Gastrocnemius medialis (tissue), 4 donors: ENCODE measurements around the gene OTOP2.

Experiments
- POLR2A ChIP-seq, 2 donors: fragments of 450-650 bp; IDR thresholded peaks; one replicate each; pipeline ENCODE4 v1.6.1; 2017; ENCODE audit warnings: antibody characterized with exemption in 2 of 2, mild to moderate bottlenecking in 2 of 2, moderate library complexity in 2 of 2
- TF ChIP-seq, protein P1 (sequence below), 5 experiments: fragments of 450-650 bp in 3 of 5; fragments of 200-600 bp in 2 of 5; sonication (generic) in 2 of 5; IDR thresholded peaks in 4 of 5; conservative IDR thresholded peaks in 1 of 5; 1 replicate in 4 of 5; 2 replicates in 1 of 5; pipeline ENCODE4 v1.5.1; 2016 to 2019; ENCODE audit warnings: antibody characterized with exemption in 5 of 5, mild to moderate bottlenecking in 3 of 5, moderate library complexity in 3 of 5

DNA sequence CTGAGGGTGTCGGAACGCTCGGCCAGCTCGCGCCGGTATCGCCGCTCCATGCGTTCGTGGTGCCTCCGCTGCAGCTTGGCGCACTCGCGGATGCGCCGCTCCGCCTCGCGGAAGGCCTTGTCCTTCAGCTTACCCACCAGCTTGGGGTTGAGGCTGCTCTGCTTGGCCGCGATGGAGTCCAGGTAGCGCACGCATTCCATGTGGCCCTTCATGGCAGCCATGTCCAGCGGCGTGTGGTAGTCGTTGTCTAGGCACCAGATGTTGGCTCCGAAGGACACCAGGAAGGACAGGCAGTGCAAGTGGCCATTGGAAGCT is 3.8 kb upstream of the OTOP2 start:
- no peak for TF ChIP-seq POLR2A (IDR thresholded peaks at IDR 0.05)
- TF ChIP-seq, protein P1, sequence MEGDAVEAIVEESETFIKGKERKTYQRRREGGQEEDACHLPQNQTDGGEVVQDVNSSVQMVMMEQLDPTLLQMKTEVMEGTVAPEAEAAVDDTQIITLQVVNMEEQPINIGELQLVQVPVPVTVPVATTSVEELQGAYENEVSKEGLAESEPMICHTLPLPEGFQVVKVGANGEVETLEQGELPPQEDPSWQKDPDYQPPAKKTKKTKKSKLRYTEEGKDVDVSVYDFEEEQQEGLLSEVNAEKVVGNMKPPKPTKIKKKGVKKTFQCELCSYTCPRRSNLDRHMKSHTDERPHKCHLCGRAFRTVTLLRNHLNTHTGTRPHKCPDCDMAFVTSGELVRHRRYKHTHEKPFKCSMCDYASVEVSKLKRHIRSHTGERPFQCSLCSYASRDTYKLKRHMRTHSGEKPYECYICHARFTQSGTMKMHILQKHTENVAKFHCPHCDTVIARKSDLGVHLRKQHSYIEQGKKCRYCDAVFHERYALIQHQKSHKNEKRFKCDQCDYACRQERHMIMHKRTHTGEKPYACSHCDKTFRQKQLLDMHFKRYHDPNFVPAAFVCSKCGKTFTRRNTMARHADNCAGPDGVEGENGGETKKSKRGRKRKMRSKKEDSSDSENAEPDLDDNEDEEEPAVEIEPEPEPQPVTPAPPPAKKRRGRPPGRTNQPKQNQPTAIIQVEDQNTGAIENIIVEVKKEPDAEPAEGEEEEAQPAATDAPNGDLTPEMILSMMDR (IDR thresholded peaks at IDR 0.05 in 4 of 5, conservative IDR thresholded peaks at IDR 0.05 in 1 of 5) = no peak
